GM21786 (cell line): Measurements from ENCODE around the gene HEYL.

Experiments used
- ATAC-seq: cut with Tn5 transposase; IDR thresholded peaks from one replicate; pipeline ENCODE4 v1.9.1; 2021; ENCODE audit not compliant: unreplicated experiment

Gene HEYL

GRCh38 chr1:39642796-39643195 lies 3.4 kb upstream of the HEYL start:
- ATAC-seq: no peak

GRCh38 chr1:39640861-39641260 lies 1.4 kb upstream of the HEYL start:
- ATAC-seq: no peak

- ATAC-seq: no peak
Measured at GRCh38 chr1:39638965-39639304, 508 bp downstream of the HEYL start.

DNA sequence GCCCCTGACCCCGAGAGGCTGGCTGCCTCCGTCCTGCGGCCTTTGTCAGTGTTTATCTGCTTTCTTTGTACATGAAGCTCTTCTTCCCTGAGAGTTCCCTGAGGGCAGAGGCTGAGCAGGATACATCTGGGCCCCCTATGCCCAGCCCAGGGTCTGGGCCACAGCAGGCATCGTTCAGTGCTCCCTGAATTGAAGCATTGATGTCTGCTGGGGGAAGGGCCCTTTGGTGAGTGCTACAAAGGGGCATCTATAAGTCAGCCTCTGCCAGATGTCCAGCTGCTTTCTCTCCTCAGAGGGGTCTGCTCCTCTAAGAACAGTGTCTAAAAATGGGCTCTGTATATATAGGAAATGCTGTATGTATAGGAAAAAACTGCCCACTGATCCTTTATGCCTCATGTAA lies 2.1 kb downstream of the HEYL start:
- no peak for ATAC-seq

DNA sequence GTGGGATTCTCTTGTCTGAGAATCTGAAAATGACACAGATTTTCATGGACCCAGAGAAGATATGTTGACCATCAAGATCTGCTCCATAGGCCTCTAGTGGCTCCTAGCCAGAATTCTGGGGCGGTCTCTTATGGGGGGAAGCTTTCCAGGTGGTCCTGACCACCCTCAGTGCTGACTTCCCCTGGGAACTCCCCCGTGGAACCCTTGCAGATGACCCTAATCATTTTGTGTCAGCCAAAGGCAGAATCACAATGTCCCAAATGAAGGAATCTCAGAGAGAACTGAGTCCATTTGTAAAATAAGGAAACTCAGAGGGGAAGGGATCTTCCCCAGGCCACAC lies 3.6 kb downstream of the HEYL start:
- ATAC-seq: no peak

- no peak for ATAC-seq
Measured at GRCh38 chr1:39635205-39635870, 4.1 kb downstream of the HEYL start.

GRCh38 chr1:39633422-39633821 lies 6.0 kb downstream of the HEYL start:
- ATAC-seq: no peak

DNA sequence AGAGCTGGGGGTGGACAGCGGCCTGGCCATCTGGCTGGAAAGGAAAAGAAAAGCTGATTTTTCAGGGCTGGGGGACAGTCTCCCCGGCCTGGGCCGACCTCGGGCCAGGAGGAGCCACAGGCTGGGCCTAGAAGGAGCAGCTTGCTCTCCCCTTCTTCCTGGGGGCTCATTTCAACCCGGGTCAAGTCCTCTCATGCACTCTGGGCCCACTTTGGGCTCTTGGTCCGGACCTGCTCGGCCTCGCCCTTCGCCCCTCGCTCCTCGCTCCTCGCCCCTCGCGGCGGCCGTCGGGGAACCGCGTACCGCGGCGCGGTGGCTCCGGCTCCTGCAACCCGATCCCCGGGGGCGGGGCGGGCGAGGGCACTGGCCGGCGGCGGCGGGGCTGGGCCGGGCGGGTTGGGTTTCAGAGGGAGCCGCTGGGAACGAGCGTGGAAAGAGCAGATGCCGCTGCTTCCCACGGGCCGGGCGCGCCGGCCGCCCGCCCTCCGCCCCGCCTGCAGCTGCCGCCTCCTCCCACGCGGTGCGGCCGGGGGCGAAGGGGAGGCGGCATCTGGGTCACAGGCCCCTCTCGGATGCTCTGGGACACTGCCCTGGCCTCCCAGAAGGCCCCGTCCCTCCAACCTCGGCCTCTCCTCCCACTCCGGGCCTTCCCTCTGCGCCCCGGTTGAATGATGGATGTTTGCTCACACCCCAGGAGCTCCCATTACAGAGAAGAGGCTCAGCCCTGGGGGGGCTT lies 6.6 kb downstream of the HEYL start:
- no peak for ATAC-seq

DNA sequence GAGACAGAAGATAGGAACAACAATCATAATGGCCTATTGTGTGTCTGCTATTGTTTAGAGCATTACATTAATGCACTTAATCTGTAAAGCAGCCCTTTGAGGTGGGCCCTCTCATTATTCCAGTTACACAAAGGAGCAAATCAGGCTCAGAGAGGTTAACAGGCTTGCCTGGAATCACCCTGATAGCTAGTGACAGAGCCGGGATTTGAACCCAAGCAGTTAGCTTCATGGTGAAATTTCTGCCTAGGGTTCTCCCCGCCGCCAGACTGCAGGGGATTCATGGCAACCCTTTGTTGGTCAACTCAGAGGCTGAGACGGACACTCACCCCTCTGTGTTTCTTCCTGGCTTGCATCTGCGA lies 7.1 kb downstream of the HEYL start:
- no peak for ATAC-seq

GRCh38 chr1:39631361-39632322 lies 7.8 kb downstream of the HEYL start:
- no peak for ATAC-seq

- ATAC-seq: no peak
Measured at GRCh38 chr1:39628807-39629350, 10.6 kb downstream of the HEYL start.

- no peak for ATAC-seq
Measured at GRCh38 chr1:39626646-39627045, 12.8 kb downstream of the HEYL start.

GRCh38 chr1:39625462-39626273 lies 13.8 kb downstream of the HEYL start:
- no peak for ATAC-seq

- ATAC-seq: no peak
Measured at GRCh38 chr1:39625009-39625408, 14.4 kb downstream of the HEYL start.

- no peak for ATAC-seq
Measured at GRCh38 chr1:39623053-39623452, 16.4 kb downstream of the HEYL start.

DNA sequence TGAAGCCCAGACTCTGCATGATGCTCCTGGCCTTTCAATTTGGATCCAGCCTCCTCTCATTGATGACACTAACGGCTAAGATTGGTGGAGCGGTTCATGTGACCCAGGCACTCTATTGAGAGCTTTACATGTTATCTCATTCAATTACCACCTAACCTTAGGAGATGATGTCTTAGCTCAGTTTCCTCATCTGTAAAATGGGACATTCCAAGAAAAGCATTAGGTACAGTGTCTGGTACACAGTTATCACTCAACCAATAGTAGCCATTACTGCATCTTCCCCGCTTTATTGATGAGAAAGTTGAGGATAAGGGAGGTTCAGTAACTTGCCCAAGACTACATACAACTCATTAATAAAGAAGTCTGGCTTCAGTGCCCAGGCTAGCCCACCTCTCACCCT lies 17.0 kb downstream of the HEYL start:
- ATAC-seq: no peak

- ATAC-seq: no peak
Measured at GRCh38 chr1:39620659-39621165, 18.7 kb downstream of the HEYL start.

GRCh38 chr1:39617488-39618049 lies 21.9 kb downstream of the HEYL start:
- no peak for ATAC-seq

GRCh38 chr1:39615086-39615673 lies 24.3 kb downstream of the HEYL start:
- no peak for ATAC-seq

GRCh38 chr1:39614488-39614887 lies 25.0 kb downstream of the HEYL start:
- no peak for ATAC-seq
